HG03469 (cell line): ENCODE data around the gene MAPRE2.

ENCODE experiments used
- ATAC-seq: cut with Tn5 transposase; IDR thresholded peaks from one replicate; pipeline ENCODE4 v1.9.1; 2021; ENCODE audit warnings: mild to moderate bottlenecking, moderate library complexity, moderate number of reproducible peaks; ENCODE audit not compliant: unreplicated experiment

MAPRE2 gene

GRCh38 chr18:35040988-35041814 is at the start of gene MAPRE2:
Gene MAPRE2 (plus strand): TSS chr18:35041413. CDS start chr18:35041540, 127 bp downstream.
- ATAC-seq: peak; percentile 61

- ATAC-seq: no peak
Observed at GRCh38 chr18:34991561-34991960, 49.7 kb upstream of the MAPRE2 start.

- ATAC-seq: no peak
Observed at GRCh38 chr18:34993289-34993688, 47.9 kb upstream of the MAPRE2 start.

- ATAC-seq: no peak
Observed at GRCh38 chr18:34995746-34996145, 45.5 kb upstream of the MAPRE2 start.

- ATAC-seq: no peak
Observed at GRCh38 chr18:34998661-34999060, 42.6 kb upstream of the MAPRE2 start.

GRCh38 chr18:34999756-35000289 is 41.4 kb upstream of the MAPRE2 start:
- no peak for ATAC-seq

- no peak for ATAC-seq
Observed at GRCh38 chr18:35000457-35000856, 40.8 kb upstream of the MAPRE2 start.

GRCh38 chr18:35002120-35002519 is 39.1 kb upstream of the MAPRE2 start:
- no peak for ATAC-seq

- ATAC-seq: no peak
Observed at GRCh38 chr18:35005963-35006577, 35.1 kb upstream of the MAPRE2 start.

- no peak for ATAC-seq
Observed at GRCh38 chr18:35010156-35010555, 31.1 kb upstream of the MAPRE2 start.

GRCh38 chr18:35010993-35011392 is 30.2 kb upstream of the MAPRE2 start:
- ATAC-seq: no peak

- no peak for ATAC-seq
Observed at GRCh38 chr18:35019933-35020332, 21.3 kb upstream of the MAPRE2 start.

- ATAC-seq: no peak
Observed at GRCh38 chr18:35022426-35023001, 18.7 kb upstream of the MAPRE2 start.

- ATAC-seq: no peak
Observed at GRCh38 chr18:35024196-35024595, 17.0 kb upstream of the MAPRE2 start.

GRCh38 chr18:35024965-35025364 is 16.2 kb upstream of the MAPRE2 start:
- no peak for ATAC-seq

GRCh38 chr18:35026407-35027061 is 14.7 kb upstream of the MAPRE2 start:
- ATAC-seq: no peak

- no peak for ATAC-seq
Observed at GRCh38 chr18:35027206-35027605, 14.0 kb upstream of the MAPRE2 start.

GRCh38 chr18:35028536-35028935 is 12.7 kb upstream of the MAPRE2 start:
- no peak for ATAC-seq

- no peak for ATAC-seq
Observed at GRCh38 chr18:35029103-35029502, 12.1 kb upstream of the MAPRE2 start.

- peak; percentile 64 for ATAC-seq
Observed at GRCh38 chr18:35029770-35030169, 11.4 kb upstream of the MAPRE2 start.

- no peak for ATAC-seq
Observed at GRCh38 chr18:35030277-35030989, 10.8 kb upstream of the MAPRE2 start.
